Activated T-cell treated with anti-CD3 and anti-CD28 coated beads for 4 hours (primary cell): ENCODE measurements around the gene PSTPIP1.
A peak's percentile ranks its signal among the peaks of the same experiment; 100 is the strongest.

Experiments used
- DNase-seq: peaks from one replicate; pipeline ENCODE4 v3.0.0-alpha.2; 2020

PSTPIP1 gene

DNA sequence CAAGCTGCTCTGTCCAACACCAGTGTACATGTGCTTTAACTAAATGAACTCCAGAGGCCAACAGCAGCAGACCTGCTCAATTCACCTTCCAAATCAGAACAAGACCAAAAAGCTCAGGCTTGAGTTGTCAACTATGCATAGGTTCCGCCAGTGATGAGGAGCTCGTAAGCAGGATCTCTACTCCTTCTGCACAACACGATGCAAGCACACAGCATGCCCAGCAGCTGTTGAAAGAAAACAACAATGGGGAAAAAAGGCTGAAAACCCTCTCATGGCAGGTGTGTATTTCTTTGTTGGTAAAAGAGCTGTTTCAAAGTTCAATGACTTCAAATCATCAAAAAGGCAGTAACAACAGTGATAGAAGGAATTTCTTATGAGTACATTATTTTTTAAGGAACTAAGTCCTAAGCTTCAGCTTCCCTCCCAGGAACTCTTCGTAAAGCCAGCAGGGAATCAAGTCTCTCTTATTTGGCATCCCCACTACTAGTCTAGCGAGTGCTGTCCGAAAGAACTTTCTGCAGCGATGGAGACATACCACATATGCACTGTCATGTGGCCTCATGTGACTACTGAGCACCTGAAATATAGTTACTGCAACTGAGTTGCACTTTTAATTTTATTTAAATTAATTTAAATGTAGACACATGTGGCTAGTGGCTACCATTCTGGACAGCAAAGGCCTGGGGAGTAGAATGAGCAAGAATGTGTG, 51.9 kb downstream of the PSTPIP1 start:
- no peak for DNase-seq

DNA sequence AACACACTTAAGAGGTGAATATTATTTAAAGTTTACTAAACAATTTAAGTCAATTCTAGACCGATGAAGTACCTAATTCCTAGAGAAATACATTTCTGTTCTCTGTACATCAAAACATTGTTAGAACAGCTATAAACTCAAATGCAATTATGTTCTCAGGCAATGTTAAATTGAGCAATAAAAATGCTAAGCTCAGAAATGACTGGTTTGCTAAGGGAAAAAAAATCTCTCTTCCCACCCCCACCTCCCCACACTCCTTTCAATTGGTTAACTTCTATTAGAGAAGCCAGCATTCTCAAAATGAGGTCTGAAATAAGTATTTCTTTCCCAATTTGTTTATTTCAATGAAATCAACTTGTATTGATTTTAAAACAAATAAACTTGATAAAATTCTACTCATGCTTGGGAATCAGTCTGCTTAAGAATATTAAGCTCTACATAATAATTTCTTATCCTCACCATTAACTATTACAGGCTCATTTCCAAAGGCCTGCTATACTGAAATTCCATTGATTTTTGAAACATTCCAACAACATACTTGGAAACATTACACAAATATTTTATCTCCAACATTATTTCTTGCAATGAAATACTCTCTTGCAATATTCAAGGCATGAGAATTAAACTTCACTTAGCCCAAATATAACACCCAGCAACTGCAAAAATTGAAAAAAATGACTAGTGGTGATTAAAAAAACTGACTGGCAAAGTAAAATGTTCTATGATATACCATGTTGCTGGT, 53.4 kb downstream of the PSTPIP1 start:
- no peak for DNase-seq

DNA sequence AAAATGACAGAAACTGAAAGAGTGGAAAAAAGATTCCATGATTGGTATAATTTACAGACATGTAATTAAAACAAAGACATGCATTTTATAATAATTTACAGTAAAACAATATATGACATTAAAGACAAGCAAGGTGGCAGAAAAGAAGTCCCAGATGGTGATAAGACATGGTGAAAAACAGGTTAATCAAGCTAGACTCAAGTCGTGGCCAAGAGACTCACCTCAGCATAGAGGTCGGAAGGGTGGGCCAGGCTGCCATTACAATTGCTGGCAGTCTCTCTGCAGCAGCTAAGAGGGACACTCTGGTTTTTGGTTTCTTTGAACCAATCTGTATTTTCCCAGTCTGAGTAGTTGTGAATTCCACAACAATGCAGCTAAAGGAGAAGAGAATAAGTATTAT, 57.6 kb downstream of the PSTPIP1 start:
- DNase-seq: no peak

DNA sequence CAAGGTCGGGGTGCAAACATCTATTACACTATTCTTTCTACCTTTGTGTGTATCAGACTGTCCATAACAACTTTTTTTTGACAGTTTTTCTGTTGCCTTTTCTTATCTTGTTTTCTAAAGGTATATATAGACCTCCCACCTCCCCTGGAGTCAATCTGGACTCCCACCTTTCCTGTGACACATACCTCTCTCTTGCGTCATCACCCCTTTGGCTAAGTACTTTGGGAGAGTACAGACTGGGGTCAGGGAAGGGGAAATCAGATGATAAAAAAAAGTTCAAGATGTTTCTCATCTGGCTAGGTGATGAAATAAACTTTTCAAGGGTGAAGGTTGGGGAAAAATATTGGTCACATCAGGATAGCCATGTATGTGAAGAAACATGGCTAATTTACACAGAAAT, 58.8 kb downstream of the PSTPIP1 start:
- no peak for DNase-seq

DNA sequence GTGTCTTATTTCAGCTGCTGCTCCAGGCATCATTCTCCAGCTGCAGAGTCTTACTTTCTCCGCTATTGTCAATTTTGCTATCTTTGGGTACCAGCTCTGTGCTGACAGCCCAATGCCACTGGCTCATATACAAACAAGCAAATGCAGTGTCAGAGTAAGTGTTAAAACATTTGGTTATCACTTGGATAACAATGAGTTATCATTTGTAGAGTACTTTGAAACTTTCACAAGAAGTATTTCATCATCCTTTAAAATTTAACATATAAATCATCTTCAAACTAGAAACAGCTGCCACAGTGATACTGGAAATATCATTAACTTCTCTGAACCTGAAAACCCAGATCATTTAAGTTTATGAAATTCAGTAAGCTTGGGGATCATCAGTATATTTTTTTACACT, 62.1 kb downstream of the PSTPIP1 start:
- no peak for DNase-seq

DNA sequence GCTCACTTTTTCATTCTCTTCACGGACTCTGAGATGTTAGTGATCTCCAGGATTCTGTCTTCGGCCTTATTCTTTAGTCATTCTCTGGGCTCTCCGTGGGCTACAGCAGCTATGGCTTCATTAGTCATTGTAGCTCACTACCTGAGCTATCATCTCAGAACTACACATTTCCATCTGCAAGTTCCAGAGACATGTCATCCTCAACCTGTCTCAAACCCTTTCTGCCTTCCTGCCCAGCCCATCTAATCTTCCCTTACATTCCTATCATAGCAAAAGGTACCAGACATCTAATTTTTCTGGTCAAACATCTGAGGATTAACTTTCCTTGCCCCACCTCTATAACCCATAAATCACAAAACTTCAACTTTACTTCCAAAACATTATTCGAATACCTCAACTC, 62.8 kb downstream of the PSTPIP1 start:
- no peak for DNase-seq

DNA sequence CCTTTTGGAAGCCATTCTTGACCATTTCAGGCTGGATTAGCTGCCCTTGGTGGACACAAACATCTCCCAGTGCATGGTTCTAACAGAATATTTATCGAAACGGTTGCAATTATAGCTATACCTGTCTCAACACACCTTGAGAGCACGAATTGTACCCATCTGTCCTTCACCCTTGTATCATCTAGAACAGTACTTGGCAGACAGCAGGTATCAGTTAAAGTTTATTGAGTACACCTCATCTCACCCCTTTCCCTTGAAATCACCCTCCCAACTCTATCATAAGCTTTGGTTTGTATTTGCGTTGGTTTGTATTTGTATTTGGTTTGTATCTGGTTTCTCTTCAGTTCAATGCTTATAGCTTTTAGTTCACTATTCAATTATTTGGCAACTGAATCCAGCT, 63.5 kb downstream of the PSTPIP1 start:
- DNase-seq: no peak

DNA sequence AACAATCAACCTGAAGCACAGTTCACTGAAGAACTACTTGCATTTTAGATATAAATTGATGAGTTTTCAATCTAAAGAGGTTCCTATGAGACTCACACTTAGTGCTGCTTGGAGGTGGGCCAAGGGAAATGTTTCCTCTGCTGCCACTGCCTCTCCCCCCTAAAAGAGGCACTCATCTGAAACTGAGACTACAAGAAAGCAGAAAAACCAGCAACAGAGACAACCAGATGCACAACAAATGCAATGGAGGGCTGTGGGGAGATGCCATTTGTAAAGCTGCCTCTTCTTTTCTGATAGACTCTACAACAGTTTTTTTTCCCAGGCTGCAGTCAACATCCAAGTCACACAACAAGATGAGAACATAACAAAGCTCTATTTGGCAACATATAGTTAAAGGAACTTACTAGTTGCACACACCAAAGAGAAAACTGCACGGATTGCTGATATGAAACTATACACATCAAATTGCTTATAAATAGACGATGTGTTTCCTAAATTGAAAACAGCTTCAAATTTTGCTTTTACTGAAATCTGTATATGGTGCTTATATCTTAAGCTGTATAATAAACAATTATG, 64.9 kb downstream of the PSTPIP1 start:
- no peak for DNase-seq

DNA sequence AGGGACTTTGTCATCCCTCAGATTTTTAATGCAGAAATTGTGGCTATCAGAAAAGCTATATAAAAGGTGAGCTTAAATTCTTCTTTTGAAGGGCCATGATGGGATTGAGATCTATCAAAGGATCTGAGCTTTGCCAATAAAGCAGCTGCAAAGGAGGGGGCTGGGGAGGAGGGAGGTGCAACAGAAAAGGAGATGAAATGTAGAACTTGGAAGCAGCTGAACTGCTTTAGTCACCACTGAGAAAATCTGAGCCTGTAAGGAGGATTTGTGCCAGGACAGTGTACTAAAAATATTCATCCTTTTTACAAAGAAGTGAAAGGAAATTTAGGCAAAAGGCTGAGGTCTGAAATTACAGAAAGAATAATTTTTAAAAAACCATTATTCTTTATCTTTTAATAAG, 65.6 kb downstream of the PSTPIP1 start:
- no peak for DNase-seq

DNA sequence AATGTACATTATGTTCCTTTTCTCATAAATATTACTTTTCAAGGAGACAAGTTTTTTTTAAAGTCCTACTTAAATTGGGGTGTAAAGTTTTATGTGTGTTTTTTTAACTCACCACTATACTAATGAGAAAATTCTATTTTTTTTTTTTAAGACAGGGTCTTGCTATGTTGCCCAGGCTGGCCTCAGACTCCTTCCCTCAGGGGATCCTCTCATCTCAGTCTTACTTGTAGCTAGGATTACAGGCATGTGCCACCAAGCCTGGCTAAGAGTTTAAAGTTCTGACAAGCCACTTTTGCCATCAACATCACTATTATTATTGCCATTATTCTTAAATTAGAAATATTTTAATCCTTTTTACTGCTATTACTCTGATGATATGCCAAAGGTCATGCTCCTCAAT, 68.3 kb downstream of the PSTPIP1 start:
- no peak for DNase-seq

DNA sequence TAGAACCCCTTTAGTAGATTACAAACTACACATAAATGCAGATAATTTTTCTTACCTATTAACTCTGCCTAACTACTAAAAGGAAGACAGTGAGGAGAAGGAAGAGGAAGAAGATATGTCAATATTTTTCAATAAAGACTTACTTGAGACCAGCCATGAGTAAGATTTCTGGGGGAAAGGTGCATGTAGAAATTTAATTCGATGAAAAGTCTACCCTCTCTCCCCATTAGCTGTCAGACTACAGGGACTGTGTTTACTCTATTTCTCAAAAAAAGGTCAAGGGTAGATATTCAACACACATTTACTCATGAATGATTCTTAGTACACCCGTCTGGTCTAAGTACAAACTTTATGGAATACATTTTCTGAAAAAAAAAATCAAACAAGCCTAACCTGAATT, 69.1 kb downstream of the PSTPIP1 start:
- DNase-seq: no peak

DNA sequence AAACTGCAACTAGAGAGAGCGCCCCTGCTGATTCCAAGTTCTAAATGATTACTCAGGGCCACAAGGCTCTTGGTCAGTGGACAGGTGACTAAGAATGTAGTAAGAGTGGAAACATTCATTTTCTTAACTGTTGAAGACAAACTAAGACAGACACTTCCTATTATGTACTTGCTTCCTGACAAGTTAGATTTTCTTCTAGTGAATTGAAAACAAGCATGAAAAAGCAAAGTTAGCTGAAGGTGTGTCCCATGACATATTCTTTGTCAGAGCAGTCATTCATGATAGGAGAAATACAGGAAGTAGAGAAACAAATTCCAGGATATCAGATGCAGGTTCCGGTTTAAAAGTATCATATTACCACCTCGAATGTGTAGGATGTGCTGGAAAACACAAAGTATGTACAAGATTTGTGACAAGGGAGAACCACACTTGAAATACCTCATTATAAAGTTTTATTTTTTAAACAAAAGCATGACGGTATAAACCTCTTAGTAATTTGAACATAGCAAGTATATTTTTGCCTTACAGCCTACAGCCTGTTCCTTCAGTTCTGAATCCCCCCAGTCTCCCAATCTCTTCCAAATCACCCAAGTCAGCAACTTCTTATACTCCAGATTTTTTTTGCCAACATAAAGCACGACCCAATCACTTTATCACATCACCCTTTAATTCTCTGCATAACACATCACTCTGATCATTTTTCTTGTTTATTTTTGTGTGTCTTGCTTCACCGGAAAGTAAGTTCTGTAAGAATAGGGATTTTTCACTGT, 69.8 kb downstream of the PSTPIP1 start:
- DNase-seq: no peak

DNA sequence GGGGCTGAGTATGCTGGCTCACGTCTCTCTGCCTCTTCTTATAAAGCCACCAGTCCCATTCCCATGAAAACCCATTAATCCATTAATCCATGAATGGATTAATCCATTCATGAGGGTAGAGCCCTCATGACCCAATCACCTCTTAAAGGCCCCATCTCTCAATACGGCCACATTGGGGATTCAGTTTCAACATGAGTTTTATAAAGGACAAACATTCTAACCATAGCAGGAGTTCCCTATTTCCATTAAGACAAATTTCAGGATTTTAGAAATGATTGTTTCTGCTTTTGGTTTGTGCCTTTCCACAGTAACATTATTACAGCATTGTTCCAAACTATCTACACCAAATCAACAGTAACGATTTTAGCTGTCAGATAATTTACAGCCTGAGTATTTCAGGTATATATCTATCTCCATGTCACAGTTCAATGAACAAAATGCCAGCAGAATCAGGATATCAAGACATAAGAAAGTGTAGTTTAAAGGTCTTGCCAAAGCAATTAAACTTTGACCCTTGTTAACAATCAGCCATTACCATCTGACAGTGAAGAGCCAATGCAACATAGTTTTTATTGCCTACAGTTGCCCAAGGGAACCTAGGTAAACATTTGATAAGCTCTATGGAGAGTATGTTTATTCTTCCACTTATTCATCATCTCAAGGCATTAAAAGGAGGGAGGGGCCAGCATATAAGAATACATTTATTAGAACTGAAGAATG, 72.2 kb downstream of the PSTPIP1 start:
- no peak for DNase-seq

DNA sequence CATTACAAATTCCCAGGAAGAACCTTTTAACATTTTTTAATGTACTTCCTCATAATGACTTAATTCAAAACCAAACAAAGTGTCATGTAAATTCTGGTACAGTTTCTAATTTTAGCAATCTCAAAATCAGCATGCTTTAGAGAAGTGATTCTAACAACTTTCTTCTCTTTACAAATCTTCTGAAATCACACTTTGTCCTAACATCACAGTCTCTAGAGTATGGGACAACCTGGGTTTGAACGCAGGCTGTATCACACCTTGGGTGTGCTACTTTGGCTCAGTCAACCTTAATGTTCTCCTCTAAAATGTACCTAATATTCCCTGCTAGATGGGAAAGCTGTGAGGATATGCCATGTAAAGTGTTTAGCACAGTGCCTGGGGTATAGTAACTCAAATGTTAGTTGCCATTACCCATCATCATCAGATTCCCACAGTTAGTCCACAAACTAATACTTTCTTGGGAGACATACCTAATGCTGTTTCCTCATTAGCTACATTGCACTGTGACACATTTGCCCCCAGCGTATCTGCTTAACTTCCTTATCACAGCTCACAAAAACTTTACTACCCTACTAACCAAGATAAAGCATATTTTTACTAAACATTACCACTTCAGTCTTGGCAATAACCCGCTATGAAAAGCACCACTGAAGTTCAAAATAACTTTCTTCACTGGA, 72.9 kb downstream of the PSTPIP1 start:
- no peak for DNase-seq

DNA sequence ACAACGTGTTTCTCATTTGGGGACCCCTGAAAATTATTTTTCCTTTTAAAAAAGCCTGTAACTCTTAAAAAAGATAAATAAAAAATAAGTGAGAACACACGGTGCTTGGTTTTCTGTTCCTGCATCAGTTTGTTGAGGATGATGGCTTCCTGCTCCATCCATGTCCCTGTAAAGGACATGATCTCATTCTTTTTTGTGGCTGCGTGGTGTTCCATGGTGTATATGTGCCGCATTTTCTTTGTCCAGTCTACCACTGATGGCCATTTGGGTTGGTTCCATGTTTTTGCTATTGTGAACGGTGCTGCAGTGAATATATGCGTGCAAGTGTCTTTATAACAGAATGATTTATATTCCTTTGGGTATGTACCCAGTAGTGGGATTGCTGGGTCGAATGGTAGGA, 73.7 kb downstream of the PSTPIP1 start:
- DNase-seq: no peak

DNA sequence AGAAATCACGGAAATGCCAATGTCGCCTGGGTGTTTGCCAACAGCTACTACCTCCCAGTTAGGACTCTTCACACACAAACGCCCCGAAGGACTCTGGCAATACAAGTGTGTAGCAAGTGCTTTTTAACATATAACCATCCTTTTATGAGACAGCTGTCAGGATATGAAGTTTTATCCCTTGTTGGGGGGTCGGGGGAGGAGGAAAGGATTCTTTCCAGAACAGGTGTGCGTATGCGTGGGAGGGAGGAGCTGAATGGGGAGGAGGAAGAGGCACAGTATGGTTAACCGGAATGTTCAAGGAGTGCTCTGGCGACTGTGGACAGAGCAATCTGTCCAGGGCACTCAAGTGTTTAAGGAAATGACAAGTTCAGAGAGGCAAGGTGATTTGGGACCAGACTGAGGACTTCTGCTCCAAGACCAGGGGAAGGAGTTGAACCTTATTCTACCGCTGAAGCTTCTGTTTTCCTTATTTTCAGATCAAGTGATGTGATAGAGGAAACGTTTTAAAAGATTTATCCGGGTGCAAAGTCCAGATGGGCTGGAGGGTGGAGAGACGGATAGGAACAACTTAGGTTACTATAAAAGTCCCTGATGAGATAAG, 74.7 kb downstream of the PSTPIP1 start:
- no peak for DNase-seq

DNA sequence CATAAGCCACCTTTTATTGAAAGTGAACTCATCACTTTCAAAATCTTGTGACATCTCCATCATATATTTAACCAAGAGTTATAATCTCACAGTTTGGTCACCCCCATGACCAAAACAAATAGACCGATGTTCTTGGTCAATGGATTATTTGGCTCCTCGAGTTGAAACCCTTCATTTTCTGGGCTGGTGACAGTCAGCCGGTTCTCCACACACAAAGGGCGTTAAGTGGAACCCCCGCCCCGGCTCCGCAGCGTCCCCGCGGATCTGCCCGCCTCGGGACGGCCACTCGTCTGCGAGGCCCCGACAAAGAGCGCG, 75.2 kb downstream of the PSTPIP1 start:
- DNase-seq: no peak

DNA sequence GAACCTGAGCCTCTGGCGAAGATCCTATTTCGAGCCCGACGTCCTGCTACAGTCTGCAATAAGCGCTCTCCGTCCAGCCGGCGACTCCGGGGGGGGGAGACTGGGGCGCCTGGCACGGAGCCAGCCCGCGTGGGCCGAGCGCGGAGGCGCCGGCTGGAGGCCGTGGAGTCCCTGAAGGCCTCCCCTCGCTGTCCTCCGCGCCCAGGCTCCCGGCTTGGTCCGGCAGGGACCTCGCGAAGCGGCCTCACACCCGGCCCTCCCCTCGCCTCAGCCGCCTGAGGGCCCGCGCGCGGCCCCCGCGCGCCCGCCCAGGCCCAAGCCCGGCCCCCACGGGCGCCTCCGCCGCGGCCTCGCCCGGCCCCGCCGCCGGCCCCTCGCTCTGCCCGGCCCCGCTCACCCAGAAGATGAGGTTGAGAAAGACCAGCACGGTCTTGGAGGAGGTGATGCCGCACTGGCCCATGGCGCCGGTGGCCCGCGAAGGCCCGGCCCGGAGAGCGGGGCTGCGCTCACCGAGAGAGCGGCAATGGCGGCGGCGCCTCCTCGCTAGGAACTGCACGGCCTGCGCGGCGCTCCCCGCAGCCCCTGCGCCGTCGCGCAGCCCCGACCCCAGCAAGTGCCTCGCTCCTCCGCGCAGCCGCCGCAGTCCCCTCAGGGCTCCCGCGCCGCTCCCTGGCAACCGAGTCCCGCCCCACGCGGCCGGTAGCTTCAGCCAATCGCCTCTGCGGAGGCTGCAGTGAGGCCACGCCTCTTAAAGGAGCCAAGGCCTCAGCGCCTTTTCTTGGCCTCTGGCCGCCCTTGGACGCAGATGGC, 75.8 kb downstream of the PSTPIP1 start, which contains the start of gene TSPAN3:
Gene TSPAN3, minus strand, starts transcription at position 615 of the 810 bp plus-strand sequence. Its CDS starts 155 bp downstream, at position 460.
- peak; percentile 84 for DNase-seq

DNA sequence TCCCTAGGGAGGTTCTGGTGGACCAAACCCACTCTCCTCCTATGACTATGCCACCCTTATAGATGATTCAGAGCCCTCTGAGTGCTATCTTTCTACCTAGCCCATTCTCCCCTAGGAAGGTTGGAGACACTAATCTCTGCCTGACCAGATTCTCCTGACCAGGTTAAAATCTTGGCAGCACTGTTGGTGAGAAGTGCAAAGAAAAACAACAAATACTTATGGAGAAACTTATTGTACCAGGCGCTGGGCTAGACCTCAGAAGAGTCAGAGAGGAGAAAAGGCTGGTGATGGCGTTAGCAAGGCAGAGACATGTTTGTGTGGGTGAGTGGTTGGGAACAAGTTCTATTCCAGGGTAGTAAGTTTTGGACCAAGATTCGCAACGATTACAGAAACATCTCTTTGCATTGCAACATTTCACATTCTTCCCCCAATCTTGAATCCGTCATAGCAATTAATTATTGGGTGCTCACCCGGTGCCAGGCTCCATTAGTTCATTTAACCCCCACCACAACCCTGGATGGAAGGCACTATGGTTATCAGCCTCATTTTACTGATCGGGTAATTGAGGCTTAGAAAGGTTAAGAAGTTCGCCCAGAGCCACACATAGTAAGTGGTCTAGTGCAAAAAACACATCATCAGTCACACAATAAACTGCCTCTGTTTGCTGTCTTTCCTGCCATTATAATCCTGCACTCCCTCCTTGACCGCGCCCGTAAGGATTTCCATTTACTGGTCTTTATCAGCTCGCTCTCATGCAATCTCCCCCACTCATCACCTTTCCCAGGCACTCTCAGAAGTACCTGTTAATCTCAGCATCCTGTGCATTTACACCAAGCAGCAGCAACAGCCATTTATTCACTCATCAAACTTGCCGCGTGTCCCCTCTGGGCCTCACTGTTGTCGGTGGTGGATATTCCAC, 76.6 kb downstream of the PSTPIP1 start:
- DNase-seq: no peak

DNA sequence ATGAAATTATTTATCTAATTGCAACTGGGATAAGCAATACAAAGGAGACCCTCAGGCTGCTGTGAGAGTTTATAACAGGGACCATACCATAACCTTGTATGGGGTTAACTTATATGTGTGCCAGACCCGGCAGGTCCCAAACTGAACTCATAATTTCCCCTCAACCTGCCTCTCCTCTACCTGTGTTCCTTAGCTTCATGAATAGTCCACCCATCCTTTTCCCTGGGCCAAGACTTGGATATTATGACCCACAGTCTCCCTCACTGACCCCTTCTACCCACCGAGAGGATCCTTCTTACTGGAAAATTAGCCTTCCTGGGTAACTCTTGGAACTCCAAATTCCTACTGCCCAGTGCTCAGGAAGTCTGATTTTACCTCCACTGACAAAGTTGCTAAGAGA, 79.4 kb downstream of the PSTPIP1 start:
- no peak for DNase-seq
